GM19239 (cell line): ENCODE measurements around the gene DAPK2.
A peak's percentile ranks its signal among the peaks of the same experiment; 100 is the strongest.
"Not testable (repeated sequence)": the region's sequence is repeated elsewhere in the genome, so short reads cannot be mapped to it uniquely, and the experiment has no call there.

Experiments
- DNase-seq: peaks from one replicate; pipeline ENCODE4 v3.0.0; 2011; ENCODE audit warnings: low spot score; ENCODE audit not compliant: insufficient read length
- FAIRE-seq: peaks from 2 replicates; lab custom pipeline; 2011; peaks lifted over from hg19 to GRCh38; lab: Jason Lieb, UNC

Gene DAPK2

DNA sequence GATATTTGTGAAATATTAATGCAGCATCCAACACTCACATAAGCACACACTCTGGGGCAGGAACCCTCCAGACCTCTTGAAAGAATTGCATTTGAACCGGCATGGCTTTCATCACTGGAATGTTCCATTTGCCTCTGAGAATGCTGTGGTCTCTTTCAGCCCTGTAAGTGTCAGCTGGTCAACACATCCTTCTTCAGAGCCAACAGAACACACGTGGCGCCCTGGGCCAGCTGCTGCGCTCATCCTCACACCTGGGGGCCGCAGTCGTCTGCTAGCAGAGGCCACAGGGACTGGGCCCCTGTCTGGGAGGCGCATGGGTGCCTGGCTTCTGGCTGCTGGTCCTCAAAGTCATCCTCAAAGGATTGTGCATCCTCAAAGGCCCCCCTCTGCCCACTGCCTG lies 141.2 kb downstream of the DAPK2 start:
- DNase-seq (no peak), FAIRE-seq (no peak)

DNA sequence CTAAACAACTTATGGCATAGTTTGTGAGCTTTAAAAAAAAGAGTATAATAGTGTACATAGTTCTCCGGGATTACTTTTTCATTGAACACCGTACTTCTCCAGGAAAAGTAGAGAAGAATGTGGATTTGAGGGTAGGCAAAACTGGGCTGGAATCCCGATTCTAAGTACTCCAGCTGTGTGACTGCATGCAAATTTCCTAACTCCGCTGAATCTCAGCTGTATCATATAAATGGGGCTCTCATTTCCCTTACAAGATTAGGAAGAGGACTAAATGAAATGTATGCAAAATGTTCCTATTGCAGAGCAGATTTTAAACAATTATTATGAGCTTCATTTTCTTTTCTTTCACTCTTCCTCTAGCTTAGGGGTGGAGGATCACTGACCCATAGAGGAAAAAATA lies 142.2 kb downstream of the DAPK2 start:
- FAIRE-seq: no peak
- DNase-seq: no peak

DNA sequence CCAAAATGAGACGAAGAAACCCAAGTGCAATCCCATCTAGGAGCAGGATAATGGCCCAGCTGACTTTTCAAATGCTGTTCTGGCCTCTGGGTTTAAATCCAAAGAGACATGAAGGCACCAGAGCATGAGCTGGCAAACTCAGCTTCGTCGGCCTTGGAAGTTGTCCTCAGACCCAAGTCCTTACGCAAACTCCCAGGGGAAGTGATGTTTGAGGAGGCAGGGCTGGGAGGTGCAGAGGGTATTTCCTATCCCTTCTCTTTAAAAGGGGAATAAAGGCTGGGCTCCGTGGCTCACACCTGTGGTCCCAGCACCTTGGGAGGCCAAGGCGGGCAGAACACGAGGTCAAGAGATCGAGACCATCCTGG lies 143.6 kb downstream of the DAPK2 start:
- DNase-seq: no peak
- FAIRE-seq: no peak

DNA sequence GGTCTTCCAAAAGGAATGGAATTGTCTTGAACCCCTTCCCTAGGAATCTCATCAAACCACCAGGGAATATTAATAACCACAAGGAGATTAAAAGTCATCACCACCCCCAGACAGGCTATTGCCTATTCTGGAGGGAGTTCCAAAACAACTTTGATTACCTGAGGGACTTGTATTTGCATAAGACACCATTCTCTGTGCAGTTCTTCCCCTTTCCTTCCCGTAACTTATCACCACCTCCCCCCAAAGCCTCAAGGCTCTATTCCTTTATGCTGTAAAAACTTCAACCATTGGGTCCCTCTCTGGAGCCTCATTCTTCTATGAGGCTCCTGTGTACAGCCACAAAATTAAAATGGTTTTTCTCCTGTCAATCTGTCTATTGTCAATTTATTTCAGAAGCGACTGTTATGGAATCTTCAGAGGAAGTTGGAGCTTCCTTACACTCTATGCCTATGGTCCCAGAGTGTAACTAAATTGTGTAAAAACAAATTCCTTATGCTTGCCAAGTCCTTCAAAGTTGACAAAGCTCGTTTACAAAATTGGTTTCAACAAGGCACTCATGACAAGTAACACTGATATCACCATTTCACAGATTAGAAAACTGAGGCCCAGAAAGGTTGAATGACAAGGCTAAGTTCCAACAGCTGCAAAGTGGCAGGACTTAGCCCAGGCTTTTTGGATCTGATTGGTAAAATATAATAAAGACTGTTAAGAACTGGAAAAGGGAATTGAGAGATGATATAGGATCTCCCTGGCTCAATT lies 144.2 kb downstream of the DAPK2 start:
- no peak for DNase-seq
- no peak for FAIRE-seq

DNA sequence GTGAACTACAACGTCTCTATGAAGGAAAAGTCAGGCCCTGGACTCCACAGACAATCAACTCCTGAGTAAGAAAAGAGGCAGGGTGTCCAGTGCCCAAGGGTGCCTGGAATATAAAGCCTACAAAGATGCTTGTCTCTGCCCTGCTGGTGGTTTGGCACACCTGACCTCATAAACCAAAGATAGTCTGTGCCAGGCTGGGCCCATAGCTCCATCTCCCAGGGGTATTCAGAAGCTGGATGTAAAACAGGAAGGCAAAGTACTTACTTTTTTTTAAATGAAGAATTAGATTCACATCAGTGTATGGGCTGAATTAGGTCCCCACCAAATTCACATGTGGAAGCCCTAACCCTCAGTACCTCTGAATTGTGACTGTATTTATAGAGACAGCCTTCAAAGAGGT lies 146.0 kb downstream of the DAPK2 start:
- DNase-seq: no peak
- FAIRE-seq: no peak

DNA sequence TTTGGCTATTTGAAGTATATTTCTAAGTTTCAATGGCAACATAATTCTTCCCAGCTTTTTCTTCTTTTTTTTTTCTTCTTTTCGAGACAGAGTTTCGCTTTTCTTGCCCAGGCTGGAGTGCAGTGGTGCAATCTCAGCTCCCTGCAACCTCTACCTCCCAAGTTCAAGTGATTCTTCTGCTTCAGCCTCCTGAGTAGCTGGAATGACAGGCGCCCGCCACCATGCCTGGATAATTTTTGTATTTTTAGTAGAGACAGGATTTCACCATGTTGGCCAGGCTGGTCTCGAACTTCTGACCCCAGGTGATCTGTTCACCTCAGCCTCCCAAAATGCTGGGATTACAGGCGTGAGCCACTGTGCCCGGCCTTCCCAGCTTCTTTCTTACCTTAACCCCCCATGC lies 146.7 kb downstream of the DAPK2 start:
- not testable (repeated sequence) for FAIRE-seq, DNase-seq

DNA sequence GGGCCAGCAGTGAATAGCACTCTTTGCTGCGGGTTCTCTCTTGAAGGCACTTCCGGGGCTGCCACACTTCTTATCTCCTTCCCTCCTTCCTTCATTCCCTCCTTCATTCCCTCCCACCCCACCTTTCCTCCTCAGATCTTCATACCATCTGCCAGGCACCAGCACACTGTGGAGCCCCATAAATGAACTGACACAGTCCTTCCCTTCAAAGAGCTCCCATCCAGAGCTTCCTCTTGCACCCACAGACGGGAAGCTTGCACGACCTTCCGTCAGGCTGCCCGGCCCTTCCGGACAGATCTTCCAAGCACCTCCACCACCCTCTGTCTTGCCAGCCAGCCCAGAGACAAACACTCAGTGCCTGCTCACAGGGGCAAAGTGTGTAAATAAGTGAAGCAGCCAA lies 147.1 kb downstream of the DAPK2 start:
- DNase-seq (no peak), FAIRE-seq (no peak)

DNA sequence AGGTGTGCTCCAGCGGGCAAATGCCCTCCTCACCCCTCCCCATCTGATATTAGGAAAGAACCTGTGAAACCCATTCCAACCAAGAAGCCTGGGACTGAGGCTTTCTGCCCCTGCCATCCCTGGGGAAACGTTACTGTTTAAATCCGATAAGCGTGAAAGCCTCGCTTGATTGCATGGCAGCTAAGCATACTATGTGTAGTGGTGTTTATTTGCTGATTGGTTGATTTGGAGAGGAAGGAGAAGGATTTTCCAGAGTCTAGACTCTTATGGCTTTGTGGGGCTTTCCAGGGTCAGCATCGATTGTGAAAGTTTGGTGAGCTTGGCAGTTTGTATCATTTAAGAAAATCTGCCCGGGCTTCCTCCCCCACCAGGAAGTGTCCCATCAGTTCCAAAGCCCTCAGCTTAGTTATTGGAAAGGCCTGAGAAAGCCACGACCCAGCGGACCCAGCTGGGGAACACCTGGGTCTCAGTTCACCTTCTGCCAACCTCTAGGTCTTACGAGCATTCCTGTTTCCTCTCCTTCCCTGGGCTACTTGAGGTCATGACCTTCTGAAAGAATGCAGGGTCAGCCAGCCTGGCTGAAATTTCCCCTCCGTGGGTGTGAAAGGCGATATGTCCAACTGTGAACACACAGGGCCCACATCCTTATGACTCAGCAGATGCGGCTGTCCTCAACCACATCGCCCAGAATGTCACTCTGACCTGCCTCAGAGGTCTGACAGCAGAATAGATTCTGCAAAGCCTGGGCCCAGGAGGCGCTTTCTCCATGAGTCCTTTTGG lies 149.8 kb downstream of the DAPK2 start:
- peak; percentile 93 for FAIRE-seq
- peak; percentile 75 for DNase-seq

DNA sequence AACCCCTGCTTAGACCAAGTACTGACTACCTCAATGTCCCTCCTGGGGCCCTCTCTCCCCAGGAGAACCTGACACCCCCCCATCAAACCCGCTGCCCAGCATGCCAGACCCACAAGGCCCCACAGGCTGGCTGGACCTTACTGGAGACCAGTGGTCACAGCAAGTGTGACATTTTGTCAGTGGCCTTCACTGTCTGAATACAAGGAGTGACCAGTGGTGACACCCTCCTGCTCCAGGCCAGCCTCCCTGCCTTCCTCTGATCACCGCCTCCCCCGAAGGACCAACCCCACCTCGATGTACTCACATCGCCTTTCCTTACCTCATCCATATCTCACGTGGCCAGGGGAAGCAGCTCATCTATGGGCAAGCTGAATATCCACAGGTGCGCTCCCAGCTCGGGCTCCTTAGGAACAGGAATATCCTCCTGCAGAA lies 150.5 kb downstream of the DAPK2 start:
- DNase-seq (no peak), FAIRE-seq (no peak)

DNA sequence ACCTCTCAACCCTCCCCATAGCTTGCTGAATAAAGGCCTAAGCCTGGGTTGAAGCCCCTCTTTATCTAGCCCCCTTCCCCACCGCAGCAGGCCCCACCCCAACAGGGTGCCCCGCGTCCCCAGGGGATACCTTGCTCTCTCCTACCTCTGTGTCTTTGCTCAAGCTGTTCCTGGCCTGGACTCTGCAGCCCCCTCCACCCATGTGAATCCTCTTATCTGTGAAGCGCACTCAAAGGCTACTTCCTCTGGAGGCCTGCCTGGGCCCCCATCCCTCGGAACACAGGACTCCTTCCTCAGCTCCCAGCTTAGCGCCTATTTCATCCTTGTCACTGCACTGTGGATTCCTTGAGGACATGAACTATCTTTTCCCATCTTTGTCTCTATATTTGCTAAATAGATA lies 151.1 kb downstream of the DAPK2 start:
- DNase-seq (no peak), FAIRE-seq (no peak)

DNA sequence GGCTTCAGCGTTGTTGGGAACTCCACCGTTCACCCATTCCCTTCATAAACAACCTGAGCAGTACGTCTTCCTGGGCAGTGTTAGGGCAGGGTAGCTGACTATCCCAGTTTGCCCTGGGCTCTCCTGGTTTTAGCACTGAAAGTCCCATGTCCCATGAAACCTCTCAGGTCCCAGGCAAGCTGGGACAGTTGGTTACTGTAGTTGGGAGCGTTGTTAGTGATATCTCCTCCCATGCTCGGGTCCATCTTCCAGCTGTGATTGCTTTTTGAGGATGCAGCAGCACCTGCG lies 151.7 kb downstream of the DAPK2 start:
- DNase-seq (no peak), FAIRE-seq (no peak)

DNA sequence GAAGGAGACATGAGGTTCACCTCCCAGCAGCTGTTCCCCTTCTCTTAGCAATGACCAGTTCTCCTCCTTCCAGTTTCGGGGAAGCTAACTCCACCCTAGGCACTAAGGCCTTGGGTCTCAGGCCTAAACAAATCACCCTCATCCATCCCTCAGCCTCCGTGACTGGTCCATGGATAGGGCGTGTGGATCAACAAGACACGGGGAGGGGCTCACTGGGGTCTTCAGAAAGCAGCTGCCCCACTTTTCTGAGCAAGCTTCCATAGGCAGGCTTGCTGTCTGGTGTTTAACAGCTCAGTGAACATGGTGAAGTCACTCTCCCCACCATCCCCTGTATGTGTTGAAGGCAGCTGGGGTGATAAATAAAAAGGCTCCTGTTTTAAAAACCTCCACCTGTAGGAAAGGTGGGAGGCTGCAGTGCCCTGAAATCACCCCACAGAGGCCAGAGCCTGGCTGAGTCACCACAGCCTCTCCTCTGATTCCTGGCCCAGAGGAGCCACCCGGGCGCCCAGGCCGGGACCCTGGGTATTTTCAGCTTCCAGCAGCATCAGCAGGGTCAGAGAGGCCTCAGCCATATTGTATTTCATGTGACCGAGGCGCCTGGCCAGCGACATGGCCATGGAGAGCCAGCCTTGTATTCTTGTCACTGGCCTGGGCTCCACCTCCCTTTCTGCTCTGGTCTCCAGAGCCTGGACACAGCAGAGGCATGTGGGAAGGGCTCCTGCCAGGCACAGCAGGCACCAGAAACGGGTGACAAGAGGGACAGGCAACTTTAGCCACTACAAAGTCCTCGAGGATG lies 152.2 kb downstream of the DAPK2 start:
- no peak for FAIRE-seq
- no peak for DNase-seq

DNA sequence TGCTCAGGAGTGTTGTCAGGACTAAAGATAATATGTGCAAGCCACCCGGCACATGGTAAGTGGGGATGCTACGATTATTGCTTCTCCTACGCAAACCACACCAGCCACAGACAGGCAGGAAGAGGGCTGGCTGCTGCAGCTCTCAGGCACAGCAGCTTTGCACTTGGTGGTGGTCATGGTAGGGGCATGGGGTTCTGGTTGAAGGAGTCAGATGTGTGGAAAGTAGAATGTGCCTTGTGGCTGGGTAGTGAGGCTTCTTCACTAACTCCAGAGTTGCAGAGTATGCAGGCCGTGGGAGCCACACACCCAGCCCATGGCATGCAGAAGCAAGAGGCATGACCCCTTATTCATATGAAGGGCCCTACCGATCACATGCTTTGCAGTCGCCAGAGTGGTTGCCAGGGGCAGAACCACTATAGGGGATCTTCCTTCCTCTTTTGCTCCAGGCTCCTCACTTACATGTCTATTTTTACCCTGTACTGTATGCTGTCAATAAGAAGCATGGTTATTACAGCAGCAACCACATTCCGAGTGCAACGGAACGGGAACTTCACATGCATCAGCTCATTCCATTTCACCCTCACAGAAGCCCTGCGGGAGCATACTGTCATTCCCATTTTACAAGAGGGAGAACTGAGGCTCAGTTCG lies 153.4 kb downstream of the DAPK2 start:
- peak; percentile 92 for FAIRE-seq
- no peak for DNase-seq

DNA sequence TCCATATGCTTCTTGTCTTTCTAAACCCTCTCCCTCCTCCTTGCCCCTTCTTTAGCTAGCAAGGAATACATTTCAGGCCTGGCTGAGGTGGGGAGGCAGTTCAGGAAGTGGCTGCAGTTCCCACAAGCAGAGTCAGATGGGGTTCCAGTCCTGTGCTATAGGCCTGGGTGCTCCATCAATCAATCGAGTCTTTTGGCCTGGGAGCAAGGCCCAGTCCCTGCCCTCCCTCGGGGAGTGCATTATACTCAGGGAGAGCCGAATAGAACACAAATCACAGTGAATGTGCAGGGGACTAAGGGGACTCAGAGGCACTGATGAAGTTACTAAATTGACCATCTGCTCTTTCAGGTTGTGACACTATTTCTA lies 154.5 kb downstream of the DAPK2 start:
- DNase-seq (no peak), FAIRE-seq (peak; percentile 64)

DNA sequence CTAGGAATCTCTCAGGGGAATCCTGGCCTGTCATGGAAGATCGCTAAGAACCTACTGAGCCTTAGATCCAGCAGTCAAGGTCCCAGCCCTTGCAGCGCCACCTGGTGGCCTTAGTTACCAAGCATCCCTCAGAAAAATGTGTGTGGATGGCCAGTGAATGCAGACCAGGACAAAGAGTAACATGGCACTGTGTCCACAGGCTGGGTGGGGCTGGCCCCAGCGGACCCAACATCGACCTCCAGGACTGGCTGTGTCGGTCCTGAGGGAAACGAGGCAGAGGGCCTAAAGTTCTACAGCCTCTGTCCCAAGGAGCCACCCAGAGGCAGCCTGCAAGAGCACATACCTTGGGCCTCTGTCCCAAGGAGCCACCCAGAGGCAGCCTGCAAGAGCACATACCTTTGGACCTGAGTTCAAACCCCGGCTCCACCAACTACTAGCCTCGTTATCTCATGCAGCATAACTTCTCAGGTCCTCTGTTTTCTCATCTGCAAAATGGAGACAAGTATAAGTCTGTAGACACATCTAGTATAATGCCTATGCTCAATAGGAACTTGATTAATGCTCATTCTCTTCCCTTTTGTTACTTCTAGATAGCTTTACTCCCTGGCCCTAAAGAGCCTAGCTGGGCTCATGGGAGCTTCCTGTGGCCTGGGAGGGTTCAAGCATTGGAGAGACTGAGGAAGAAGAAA lies 155.1 kb downstream of the DAPK2 start:
- peak; percentile 83 for FAIRE-seq
- DNase-seq: no peak

DNA sequence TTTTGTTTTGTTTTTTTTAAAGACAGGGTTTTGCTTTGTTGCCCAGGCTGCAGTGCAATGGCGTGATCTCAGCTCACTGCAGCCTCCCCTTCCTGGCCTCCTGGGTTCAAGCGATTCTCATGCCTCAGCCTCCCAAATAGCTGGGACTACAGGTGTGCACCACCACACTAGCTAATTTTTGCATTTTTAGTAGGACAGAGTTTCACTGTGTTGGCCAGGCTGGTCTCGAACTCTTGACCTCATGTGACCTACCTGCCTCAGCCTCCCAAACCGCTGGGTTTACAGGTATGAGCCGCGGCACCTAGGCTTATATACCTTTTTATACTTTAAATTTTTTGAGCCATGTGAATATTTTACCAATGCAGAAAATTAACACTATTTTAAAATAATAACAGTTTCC lies 155.7 kb downstream of the DAPK2 start:
- FAIRE-seq (no peak), DNase-seq (no peak)

DNA sequence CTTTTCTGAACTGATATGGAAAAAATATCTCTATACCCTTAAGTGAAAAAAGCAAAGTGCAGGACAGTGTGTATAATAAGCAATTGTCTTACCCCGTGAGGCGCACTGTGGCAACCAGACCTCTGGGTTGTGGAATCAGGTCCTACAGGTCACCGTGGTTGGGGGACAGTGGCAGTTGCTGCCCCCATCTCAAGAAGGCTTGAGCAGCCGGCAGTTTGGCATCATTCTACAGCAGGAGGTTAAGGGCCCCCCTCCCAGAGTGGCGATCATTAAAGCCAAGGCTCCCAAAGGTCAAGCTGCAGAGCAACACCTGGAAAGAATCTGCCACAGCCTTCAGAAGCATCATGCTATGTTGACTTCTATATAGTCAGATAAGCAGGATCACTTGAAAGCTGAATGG lies 156.5 kb downstream of the DAPK2 start:
- DNase-seq (no peak), FAIRE-seq (no peak)

DNA sequence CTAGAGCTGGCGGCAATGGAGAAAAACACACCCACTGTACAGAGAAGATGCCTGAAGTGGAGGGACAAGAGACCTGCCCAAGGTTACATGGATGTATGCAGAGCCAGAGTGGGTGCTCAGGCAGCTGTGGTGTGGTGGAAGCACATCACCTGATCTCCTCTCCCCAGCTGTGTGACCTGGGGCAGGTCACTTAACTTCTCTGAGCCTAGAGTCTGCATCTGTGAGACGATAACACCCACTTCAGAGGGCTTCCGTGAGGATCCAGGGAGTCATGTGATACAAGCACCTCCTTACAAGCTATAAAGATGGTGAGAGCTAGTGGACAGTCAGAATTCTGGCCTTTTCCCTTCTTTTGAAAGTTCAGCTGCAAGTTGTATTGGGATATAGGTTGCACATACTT lies 157.5 kb downstream of the DAPK2 start:
- no peak for FAIRE-seq
- no peak for DNase-seq

DNA sequence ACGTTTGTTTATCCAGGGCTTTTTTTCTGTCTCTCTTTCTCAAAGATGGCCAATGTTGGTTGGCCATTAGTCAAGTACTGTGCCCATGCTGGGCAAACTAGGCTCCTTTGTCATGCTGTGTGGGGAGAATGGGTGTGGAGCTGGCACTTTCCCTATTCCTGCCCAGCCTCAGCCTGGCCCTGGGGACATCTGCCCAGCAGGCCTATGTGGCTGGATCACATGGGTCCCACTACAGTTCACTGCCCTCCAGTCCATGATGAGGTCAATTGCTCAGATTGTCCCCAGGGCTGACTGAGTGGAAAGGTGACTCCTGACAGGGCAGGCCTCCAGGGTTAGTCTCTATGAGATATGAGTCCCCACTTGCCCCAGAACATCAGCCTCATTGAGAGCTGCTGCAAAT lies 158.1 kb downstream of the DAPK2 start:
- DNase-seq (no peak), FAIRE-seq (no peak)

DNA sequence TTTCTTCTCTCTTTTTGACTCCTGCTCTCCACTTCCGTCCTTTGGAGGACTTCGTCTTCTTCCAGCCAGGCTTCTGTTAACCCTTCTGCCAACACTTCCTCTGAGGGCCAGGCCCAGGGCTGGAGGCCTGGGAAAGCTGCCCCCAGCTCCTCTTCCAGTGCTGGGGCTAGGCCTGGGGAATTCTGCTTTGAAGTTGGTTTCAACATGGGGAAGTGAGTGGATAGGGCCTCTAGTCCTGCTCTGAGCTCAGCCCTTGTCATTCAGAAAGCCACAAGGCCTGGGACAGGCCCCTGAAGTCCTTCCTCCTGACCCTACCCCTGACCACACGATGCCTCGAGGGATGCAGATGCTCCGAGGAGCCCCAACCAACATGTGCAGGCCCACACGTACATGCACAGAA lies 158.7 kb downstream of the DAPK2 start:
- no peak for DNase-seq
- FAIRE-seq: no peak
